D721Med (cell line): Measurements from ENCODE around the gene POLR2L.

ENCODE experiments used
- DNase-seq: peaks from one replicate; pipeline ENCODE4 v3.0.0; 2011; ENCODE audit warnings: low spot score; ENCODE audit not compliant: insufficient read length
- FAIRE-seq: peaks from 2 replicates; lab custom pipeline; 2011; peaks lifted over from hg19 to GRCh38; lab: Jason Lieb, UNC
- TF ChIP-seq, protein P1 (sequence below): IDR thresholded peaks from 2 replicates; pipeline ENCODE4 v1.5.1; 2012; ENCODE audit warnings: mild to moderate bottlenecking, control low read depth; ENCODE audit not compliant: insufficient read depth; ENCODE audit errors: missing control alignments

The POLR2L gene

DNA sequence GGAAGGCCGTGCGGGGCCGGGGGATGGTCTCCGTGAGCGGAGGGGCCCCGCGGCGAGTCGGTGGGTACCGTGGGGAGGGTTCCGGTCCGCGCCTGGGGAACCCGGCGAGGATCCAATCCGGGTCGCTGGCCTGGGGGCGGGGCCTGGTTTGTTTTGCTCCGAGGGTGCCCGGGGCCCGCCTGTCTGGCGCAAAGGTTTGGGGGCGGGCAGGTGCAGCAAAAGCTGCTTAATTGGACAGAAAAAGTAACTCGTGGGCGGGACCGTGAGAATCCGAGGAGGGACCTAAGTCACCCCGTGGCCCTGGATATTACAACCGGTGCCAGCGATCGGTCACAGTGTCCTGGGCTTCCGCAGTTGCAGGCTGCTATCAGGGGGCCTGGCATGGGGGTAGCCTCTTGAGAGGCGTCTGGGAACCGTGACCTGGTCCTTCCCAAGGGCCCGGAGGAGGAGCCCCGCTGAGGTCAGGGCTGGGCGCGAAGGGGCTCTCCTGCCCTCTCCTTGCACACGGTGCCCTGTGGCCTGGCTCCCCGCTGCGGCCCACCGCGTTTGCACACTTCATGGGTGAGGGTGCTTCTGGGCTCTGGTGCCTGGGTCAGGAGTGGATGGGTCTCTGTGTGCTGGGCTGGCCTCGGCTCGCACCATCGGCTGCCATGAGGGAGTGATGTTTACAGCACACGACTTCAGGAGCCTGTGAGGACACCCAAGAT, 22.2 kb downstream of the POLR2L start:
- no peak for FAIRE-seq
- DNase-seq = no peak
- TF ChIP-seq, protein P1, sequence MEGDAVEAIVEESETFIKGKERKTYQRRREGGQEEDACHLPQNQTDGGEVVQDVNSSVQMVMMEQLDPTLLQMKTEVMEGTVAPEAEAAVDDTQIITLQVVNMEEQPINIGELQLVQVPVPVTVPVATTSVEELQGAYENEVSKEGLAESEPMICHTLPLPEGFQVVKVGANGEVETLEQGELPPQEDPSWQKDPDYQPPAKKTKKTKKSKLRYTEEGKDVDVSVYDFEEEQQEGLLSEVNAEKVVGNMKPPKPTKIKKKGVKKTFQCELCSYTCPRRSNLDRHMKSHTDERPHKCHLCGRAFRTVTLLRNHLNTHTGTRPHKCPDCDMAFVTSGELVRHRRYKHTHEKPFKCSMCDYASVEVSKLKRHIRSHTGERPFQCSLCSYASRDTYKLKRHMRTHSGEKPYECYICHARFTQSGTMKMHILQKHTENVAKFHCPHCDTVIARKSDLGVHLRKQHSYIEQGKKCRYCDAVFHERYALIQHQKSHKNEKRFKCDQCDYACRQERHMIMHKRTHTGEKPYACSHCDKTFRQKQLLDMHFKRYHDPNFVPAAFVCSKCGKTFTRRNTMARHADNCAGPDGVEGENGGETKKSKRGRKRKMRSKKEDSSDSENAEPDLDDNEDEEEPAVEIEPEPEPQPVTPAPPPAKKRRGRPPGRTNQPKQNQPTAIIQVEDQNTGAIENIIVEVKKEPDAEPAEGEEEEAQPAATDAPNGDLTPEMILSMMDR = no peak

DNA sequence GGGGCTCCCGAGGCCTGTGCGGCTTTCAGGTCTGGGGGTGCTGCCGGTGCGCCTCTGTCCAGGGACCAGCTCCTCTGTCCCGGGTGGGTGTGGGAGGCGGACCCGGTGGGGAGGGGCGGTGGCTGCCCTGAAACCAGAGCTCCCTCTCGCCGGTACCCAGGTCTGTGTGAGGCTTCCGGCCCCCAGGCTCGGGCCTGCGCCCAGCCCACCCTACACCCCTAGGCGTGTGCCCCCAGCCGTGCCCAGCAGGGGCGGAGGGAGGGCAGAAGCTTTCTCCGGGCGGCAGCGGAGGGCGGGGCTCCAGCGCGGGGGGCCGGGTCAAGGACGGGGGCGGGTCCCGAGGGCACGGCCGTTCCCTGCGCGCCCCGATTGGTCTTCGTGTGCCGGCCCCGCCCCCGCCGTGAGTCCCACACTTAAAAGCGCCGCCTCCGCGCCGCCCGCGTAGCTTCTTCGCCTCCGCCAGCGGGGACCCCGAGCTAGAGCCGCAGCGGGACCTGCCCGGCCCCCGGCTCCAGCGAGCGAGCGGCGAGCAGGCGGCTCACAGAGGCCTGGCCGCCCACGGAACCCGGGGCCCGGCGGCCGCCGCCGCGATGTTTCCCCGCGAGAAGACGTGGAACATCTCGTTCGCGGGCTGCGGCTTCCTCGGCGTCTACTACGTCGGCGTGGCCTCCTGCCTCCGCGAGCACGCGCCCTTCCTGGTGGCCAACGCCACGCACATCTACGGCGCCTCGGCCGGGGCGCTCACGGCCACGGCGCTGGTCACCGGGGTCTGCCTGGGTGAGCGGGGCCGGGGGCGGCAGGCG, 23.0 kb downstream of the POLR2L start:
- DNase-seq (no peak), FAIRE-seq (no peak)
- TF ChIP-seq, protein P1 = no peak

DNA sequence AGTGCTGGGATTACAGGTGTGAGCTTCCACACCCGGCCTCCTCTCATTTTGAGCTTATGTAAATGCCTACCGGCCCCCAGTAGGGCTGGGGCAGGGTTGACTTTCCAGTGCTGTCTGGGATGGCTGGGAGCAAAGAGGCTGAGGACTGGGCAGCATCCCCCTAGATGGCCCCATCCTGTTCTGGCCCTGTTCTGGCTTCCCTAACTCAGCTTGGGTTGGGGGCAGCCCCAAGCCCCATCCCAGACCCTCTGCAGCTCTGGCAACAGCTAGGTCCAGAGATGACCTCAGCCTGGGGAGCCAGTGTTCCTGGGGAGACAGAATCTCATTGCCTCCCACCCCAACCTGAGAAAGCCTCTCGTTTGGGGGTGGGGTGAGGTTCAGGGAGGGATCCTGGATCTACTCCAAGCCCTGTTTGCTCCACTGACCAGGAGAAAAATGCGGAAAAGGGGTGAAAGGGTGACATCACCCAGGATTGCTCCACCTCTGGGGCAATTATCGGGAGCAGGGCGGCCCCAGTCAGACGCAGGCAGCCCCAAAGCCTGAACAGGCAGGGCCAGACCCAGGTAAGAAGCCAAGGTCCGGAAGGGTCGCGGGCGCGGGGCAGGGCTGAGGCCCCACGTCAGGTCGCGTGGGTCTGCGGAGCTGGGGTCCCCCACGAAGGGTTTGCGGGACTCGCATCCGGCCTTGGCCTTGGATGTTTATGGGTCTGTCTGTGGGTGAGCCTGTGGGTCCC, 23.8 kb downstream of the POLR2L start, which contains the start of gene PNPLA2:
Gene PNPLA2 (plus strand): TSS at position 519 of the 733 bp plus-strand sequence. CDS start 805 bp downstream, outside the sequence.
- FAIRE-seq (no peak), DNase-seq (no peak)
- TF ChIP-seq, protein P1 = no peak

DNA sequence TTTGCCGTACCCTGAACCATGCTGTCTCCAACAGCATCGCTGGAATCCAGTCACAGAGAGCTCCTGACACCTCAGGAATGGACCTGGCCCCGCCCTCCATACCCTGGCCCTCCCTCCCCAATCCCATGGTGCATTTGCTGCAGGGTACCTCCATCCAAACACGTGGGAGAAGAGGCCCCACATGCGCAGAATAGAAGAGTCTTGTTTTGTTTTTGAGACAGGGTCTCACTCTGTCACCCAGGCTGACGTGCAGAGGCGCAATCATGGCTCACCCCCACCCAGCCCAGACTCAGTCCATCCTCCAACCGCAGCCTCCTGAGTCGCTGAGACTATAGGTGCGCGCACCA, 25.9 kb downstream of the POLR2L start:
- no peak for FAIRE-seq
- DNase-seq = no peak
- TF ChIP-seq, protein P1 = no peak

DNA sequence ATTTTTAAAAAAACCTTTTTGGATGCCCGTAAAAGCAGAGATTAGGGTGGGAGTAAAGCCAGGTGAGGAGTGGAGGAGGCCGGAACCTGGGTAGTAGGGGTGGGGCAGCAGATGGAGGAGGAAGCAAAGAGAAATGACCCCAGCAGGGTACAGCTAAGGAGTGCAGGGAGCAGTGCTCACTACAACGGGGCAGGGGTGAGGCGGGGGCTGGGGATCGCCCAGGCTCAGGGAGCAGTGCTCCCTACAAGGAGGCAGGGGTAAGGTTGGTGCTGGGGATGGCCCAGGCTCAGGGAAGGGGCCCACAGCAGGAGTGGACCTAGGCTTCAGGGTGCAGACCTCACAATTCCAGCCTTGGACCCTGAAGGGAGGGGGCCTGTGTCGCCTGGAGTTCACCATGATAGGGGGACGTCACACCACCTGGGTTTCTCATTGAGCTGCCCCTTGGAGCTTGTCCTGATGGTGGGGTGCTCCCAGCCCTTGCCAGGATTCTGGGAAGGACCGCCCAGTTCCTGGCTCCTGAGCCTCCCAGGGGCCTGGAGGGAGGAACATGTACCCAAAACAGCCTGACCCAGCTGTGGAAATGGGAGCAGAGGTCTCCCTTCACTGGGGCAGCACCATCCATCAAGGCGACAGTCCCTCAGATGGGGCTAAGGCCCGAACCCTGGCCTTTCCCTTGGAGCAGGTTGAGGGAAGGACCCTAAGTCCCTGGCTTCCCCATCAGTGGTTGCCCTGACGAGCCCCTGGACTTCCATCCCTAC, 26.5 kb downstream of the POLR2L start:
- FAIRE-seq = no peak
- TF ChIP-seq, protein P1 = no peak
- DNase-seq = no peak

DNA sequence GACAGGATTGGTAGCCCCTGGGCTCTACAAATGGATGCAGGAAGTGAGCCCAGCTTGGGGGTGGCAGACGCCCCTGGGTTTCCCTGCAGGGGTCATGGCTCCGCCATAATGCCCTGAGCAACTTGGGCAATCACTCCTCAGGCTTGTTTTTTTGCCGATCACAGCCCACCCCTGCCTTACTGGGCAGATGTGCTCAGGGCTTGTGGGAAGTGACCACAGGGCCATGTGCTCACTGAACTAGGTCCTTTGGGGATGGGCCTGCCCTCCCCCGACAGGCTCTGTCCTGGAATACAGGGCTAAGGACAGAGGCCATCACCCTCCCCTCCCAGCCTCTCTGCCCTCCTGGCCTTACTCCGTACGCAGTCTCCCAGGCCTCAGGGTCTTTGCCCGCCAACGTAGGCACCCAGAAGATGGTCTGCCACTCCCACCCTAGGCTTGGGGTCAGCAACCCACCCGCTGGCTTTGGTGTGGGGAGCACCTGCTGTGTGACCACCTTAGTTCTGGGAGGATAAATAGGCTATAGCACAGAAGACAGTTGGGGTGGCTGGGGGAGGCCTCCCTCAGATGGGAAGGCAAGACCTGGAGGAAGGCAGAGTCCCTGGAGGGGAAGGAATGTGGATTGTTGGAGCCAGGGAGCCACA, 28.8 kb downstream of the POLR2L start:
- no peak for DNase-seq

More for the DNA sequence above, 28.8 kb downstream of the POLR2L start:
- TF ChIP-seq, protein P1 = no peak
- FAIRE-seq = no peak
